Sigmoid colon (tissue), 4 donors: ENCODE measurements around the gene CREBZF.

Experiments used
- CTCF ChIP-seq, 4 experiments: fragments of 450-650 bp in 3 of 4; fragments of 200-600 bp in 1 of 4; IDR thresholded peaks; one replicate each; pipeline ENCODE4 v1.5.1; 2016 to 2019; ENCODE audit warnings: antibody characterized with exemption in 4 of 4, mild to moderate bottlenecking in 3 of 4, moderate library complexity in 2 of 4
- EP300 ChIP-seq, 4 donors: sonication (generic); formaldehyde crosslinking; IDR thresholded peaks; one replicate each; pipeline ENCODE4 v1.6.1; 2017; ENCODE audit warnings: antibody characterized with exemption in 4 of 4
- POLR2A ChIP-seq, 2 donors: fragments of 450-650 bp; IDR thresholded peaks; one replicate each; pipeline ENCODE4 v1.6.1; 2016; ENCODE audit warnings: antibody characterized with exemption in 2 of 2, mild to moderate bottlenecking in 2 of 2, moderate library complexity in 2 of 2

- no peak for TF ChIP-seq CTCF (IDR thresholded peaks at IDR 0.05)
- TF ChIP-seq EP300 (IDR thresholded peaks at IDR 0.05): peak in 1 of 4 donors; percentile 27
- TF ChIP-seq POLR2A (IDR thresholded peaks at IDR 0.05): peak; percentile 69 to 81
Observed at GRCh38 chr11:85627998-85628770, 36.7 kb downstream of the CREBZF start, which contains the start of gene TMEM126B.
